Glutamatergic neuron (in vitro differentiated cells): ENCODE results near the gene SFRP2. TPM values are rescaled to one million over a fixed set of nuclear protein-coding genes. Genes with fewer than 3 reads are reported as not detected.

ENCODE experiments used
- DNase-seq: peaks from one replicate; pipeline ENCODE4 v3.0.0; 2022
- H3K27ac Mint-ChIP-seq: one replicate; pipeline ENCODE4 v1.8.0; 2020; ENCODE audit warnings: mild to moderate bottlenecking, mixed read lengths, inconsistent platforms; ENCODE audit not compliant: unreplicated experiment
- H3K27me3 Mint-ChIP-seq: one replicate; pipeline ENCODE4 v1.8.0; 2020; ENCODE audit warnings: mild to moderate bottlenecking, moderate library complexity, mixed read lengths, inconsistent platforms; ENCODE audit not compliant: unreplicated experiment
- H3K36me3 Mint-ChIP-seq: one replicate; pipeline ENCODE4 v1.8.0; 2020; ENCODE audit warnings: mild to moderate bottlenecking, mixed read lengths, inconsistent platforms; ENCODE audit not compliant: unreplicated experiment
- H3K4me1 Mint-ChIP-seq: one replicate; pipeline ENCODE4 v1.8.0; 2020; ENCODE audit warnings: mild to moderate bottlenecking, low read depth, mixed read lengths, inconsistent platforms; ENCODE audit not compliant: unreplicated experiment
- H3K4me3 Mint-ChIP-seq: one replicate; pipeline ENCODE4 v1.8.0; 2020; ENCODE audit warnings: mild to moderate bottlenecking, mixed read lengths, inconsistent platforms; ENCODE audit not compliant: unreplicated experiment
- H3K9me3 Mint-ChIP-seq: one replicate; pipeline ENCODE4 v1.8.0; 2020; ENCODE audit warnings: mild to moderate bottlenecking, moderate library complexity, mixed read lengths, inconsistent platforms; ENCODE audit not compliant: unreplicated experiment
- total RNA-seq: library from RNA; stranded (reverse); fragmentation: NEBNext Ultra II Directional; extraction: Animal tissue kit (Norgen Biotek cat#: 25700); gene quantifications from one replicate; pipeline ENCODE4 v1.2.1, GENCODE V29; 2021; ENCODE audit not compliant: unreplicated experiment
- TF ChIP-seq, protein P1 (sequence below): fragments of 200-600 bp; sonication (generic); IDR thresholded peaks from one replicate; pipeline ENCODE4 v1.5.0; 2021; ENCODE audit not compliant: partially characterized antibody, unreplicated experiment

SFRP2 gene
- total RNA-seq, 1 donor from 2014 or later = 0.54 TPM

DNA sequence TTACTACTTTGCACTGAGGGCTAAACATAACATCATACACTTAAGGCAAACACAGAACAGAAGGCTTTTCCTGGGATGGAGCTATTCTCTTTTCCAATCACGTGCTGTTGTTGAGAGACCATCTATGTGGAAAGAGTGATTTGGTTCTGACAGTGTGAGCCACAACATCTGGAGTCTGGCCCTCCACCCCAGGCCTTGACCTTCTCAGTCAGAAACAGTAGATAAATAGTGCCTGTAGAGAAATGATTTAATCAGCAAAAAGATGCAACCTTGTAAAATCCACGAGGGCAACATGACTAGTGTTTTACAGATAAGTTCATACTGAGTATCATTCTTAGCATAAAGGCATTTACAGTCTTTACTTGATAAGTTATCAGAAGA is 10.8 kb upstream of the SFRP2 start:
- H3K36me3 Mint-ChIP-seq = no peaks in the 10 kb centered on the region
- TF ChIP-seq, protein P1, sequence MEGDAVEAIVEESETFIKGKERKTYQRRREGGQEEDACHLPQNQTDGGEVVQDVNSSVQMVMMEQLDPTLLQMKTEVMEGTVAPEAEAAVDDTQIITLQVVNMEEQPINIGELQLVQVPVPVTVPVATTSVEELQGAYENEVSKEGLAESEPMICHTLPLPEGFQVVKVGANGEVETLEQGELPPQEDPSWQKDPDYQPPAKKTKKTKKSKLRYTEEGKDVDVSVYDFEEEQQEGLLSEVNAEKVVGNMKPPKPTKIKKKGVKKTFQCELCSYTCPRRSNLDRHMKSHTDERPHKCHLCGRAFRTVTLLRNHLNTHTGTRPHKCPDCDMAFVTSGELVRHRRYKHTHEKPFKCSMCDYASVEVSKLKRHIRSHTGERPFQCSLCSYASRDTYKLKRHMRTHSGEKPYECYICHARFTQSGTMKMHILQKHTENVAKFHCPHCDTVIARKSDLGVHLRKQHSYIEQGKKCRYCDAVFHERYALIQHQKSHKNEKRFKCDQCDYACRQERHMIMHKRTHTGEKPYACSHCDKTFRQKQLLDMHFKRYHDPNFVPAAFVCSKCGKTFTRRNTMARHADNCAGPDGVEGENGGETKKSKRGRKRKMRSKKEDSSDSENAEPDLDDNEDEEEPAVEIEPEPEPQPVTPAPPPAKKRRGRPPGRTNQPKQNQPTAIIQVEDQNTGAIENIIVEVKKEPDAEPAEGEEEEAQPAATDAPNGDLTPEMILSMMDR = no peak
- H3K4me3 Mint-ChIP-seq = no peak overlapping the region
- no peak for DNase-seq
- peaks cover 2% of the 10 kb centered on the region for H3K4me1 Mint-ChIP-seq
- peaks cover 3% of the 10 kb centered on the region for H3K27me3 Mint-ChIP-seq
- no peak overlapping the region for H3K27ac Mint-ChIP-seq
- no peaks in the 10 kb centered on the region for H3K9me3 Mint-ChIP-seq

DNA sequence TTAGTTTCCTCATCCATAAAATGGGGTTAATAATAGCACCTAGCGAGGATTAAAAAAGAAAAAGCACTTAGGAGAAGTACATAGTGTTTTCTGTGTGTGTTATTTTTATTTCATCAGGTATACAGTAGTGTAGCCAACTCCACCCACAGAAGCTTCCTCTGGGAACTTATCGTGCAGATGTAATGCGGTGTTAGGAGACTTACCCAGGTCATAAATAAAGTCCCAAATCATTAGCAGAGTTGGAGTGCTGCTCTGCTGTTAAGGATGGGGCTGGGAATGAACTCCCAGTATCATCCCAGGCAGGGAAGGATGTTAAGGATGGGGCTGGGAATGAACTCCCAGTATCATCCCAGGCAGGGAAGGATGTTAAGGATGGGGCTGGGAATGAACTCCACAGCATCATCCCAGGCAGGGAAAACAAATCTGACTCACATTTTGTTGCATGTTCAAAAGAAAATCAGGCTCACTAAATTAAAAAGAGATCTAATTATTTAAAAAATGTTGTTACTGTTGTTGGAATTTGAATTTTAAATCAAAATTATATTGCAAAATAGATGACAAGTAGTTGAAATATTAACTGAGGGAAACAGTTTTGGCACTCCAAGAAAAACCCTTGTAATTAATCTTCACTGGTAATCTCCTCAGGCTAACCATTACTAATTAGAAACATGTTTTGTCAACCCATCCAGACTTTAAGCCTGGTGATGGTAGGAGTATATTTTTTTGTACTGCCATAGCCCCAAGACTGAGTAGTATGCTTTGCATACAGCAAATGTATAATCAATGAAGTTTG is 10.2 kb upstream of the SFRP2 start:
- Mint-ChIP-seq H3K4me1 (no peaks in the 10 kb centered on the region), H3K36me3 (no peaks in the 10 kb centered on the region), H3K4me3 (no peak overlapping the region), H3K27me3 (peaks cover 3% of the 10 kb centered on the region), H3K9me3 (no peaks in the 10 kb centered on the region), H3K27ac (no peak overlapping the region)
- TF ChIP-seq, protein P1 = no peak
- no peak for DNase-seq

GRCh38 chr4:153798420-153798819 is 9.5 kb upstream of the SFRP2 start:
- no peak overlapping the region for H3K4me3 Mint-ChIP-seq
- H3K36me3 Mint-ChIP-seq = no peaks in the 10 kb centered on the region
- DNase-seq = no peak
- H3K9me3 Mint-ChIP-seq = no peaks in the 10 kb centered on the region
- H3K4me1 Mint-ChIP-seq = no peaks in the 10 kb centered on the region
- no peak overlapping the region for H3K27ac Mint-ChIP-seq
- H3K27me3 Mint-ChIP-seq = peaks cover 3% of the 10 kb centered on the region
- TF ChIP-seq, protein P1 = no peak

- no peak for DNase-seq
- Mint-ChIP-seq H3K36me3 (no peaks in the 10 kb centered on the region), H3K27ac (no peak overlapping the region), H3K9me3 (peaks cover 13% of the 10 kb centered on the region), H3K27me3 (peaks cover 19% of the 10 kb centered on the region), H3K4me1 (peaks cover 7% of the 10 kb centered on the region), H3K4me3 (peak overlapping the region; percentile 8)
- TF ChIP-seq, protein P1 = no peak
These were observed 5.1 kb upstream of the SFRP2 start for GRCh38 chr4:153794006-153794405.

DNA sequence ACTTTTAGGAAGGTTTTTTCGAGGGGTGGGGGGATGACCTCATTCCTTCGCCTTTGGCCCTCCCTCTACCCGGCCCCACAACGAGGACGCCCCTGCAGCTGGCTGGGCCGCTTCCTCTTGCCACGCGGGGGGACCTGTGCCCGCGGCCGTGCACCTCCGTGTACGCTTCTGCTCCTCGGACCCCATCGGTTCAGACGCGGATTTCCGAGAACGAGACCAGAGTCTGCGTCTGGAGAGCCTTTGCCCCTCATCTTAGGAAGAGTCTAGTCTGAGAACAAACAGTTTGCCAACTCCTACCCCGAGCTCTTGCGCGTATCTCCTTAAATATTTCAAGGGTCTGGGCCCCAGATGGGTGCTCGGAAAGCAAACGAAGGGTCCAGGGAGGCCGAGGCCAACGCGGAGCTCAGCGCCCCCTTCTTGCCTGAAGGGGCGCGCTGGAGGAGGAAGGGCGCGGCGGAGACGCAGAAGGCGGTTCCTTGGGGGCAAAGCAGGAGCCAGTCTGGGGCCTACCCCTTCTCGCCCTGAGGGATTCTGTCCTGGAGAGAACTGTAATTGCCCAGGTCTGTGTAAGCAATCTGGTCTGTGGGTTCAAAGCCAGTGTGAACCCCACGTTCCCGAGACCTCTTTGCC is 3.9 kb upstream of the SFRP2 start:
- Mint-ChIP-seq H3K36me3 (no peaks in the 10 kb centered on the region), H3K4me1 (peaks cover 11% of the 10 kb centered on the region), H3K4me3 (peak overlapping the region; percentile 86), H3K9me3 (peaks cover 13% of the 10 kb centered on the region), H3K27ac (peak overlapping the region; percentile 33), H3K27me3 (peaks cover 25% of the 10 kb centered on the region)
- TF ChIP-seq, protein P1 = peak; percentile 36
- peak; percentile 33 for DNase-seq
